HUDEP-2 (cell line): ENCODE measurements around the gene CBARP.

Experiments used
- DNase-seq, 76 experiments: peaks; one replicate each; lab custom pipeline; 2025; ENCODE audit not compliant: unreplicated experiment in 76 of 76; lab: John Stamatoyannopoulos, UW

Gene CBARP

GRCh38 chr19:1254530-1255185, 16.9 kb upstream of the CBARP start:
- DNase-seq, result no peak

DNA sequence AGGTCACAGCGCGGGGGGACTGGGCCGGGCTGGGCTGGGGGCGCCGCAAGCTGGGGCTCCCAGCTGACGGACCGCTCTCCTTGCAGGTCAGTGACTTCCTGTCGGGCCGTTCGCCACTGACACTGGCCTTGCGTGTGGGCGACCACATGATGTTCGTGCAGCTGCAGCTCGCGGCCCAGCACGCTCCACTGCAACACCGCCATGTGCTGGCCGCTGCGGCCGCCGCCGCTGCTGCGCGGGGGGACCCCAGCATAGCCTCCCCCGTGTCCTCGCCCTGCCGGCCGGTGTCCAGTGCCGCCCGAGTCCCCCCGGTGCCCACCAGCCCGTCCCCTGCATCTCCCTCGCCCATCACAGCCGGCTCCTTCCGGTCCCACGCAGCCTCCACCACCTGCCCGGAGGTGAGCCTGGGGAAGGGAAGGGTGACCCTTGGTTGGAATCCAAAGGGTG, 16.3 kb upstream of the CBARP start:
- no peak for DNase-seq

- peak in 7 of 76 experiments; percentile 63 to 91 (median 89) for DNase-seq
These were observed 15.8 kb upstream of the CBARP start for GRCh38 chr19:1253514-1254080.

GRCh38 chr19:1252821-1253513, 15.2 kb upstream of the CBARP start:
- DNase-seq, result peak in 70 of 76 experiments; percentile 79 to 99 (median 93)

DNA sequence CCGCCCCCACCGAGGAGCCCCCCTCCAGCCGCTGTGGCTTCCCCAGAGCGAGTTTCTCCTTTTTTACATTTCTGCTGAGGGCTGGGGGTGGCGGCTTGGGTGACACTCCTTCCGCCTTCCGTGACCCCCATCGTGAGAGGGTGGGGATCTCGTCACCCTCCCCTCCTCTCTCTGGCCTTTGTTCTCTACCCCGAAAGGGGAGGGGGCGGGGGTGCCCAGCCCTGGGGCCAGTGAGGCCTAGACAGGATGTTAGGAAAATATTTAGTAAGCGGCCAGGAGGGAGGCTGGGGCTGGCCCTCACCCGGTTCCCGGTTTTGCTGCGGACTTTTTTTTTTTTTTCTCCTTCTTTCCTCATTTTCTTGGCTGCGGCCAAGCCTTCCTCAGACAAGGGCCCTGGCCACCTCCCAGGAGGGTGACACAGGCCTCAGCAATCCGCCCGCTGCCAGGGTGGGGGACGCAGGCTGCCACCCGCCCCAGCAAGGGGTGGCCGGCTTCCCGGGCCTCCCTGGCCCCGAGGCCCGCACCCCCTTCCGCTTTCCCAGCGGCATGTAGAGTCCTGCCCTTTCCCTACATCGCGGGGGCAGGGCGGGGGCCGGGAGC, 14.5 kb upstream of the CBARP start:
- peak in 61 of 76 experiments; percentile 37 to 93 (median 72) for DNase-seq

- peak in 59 of 76 experiments; percentile 25 to 83 (median 63) for DNase-seq
These were observed 13.8 kb upstream of the CBARP start for GRCh38 chr19:1251330-1252220.

DNA sequence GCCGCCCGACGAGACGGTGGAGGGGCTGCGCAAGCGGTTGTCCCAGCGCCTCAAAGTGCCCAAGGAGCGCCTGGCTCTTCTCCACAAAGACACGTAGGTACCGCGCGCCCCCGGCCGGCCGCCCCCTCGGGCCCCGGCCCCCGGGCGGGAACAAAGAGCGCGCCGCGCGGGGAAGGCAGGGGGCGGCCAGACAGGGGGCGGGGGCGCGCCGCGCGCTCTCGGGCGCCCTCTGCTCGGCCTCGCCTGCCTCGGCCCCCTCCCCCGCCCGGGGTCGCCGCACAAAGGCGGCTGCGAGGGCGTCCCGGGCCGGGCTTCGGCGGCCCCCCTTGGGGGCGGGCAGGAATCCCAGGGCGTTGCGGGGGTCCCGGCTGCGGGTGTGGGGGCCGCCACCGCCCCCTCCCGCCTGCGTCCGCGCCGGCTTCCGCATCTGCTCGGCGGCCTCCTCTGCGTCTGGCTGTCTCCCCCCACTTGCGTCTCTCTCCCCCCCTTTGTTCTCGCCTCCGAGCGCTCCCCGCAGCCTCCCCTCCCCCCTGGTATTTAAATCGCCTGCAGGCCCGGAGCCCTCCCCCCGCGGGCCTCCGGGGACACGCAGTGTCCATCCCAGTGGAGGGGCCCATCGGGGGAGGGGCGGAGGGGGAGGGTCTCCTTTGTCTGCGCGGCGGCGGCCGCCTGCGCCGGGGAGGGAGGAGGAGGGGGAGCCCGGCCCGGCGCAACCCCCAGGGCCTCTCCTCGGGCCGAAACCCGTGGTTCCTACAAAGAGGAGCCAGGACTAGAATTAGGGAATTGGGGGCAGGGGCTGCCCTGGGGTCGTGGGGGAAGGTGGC, 12.8 kb upstream of the CBARP start:
- DNase-seq, result peak in 31 of 76 experiments; percentile 19 to 59 (median 38)

GRCh38 chr19:1249990-1250436, 12.2 kb upstream of the CBARP start:
- DNase-seq, result peak in 1 of 76 experiments; percentile 64

GRCh38 chr19:1249298-1249989, 11.6 kb upstream of the CBARP start:
- DNase-seq, result peak in 72 of 76 experiments; percentile 52 to 98 (median 94)

DNA sequence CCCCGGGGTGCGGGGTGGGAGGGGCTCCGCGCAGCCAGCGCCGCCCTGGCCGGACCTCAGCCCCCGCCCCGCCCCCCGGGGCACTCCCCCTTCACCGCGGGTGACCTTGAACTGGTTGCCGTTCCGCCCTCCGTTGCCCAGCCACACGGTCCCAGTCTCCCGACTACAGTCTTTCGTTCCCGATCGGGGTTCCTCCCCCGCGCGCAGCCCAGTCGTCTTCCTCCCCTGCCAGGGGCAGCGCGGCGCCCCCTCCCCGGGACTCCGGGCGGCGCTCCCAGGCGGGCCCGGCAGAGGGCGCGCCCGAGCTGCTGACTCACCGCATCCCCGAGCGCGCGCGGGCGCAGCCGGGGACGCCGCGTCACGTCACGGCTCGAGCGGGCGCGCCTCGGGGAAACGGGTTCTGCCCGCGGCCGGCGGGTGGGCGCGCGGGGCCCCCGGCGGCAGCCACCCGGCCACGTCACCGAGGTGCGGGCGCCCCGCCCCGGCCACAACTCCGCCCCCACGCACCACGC, 11.0 kb upstream of the CBARP start:
- DNase-seq, result peak in 55 of 76 experiments; percentile 32 to 95 (median 75)

DNA sequence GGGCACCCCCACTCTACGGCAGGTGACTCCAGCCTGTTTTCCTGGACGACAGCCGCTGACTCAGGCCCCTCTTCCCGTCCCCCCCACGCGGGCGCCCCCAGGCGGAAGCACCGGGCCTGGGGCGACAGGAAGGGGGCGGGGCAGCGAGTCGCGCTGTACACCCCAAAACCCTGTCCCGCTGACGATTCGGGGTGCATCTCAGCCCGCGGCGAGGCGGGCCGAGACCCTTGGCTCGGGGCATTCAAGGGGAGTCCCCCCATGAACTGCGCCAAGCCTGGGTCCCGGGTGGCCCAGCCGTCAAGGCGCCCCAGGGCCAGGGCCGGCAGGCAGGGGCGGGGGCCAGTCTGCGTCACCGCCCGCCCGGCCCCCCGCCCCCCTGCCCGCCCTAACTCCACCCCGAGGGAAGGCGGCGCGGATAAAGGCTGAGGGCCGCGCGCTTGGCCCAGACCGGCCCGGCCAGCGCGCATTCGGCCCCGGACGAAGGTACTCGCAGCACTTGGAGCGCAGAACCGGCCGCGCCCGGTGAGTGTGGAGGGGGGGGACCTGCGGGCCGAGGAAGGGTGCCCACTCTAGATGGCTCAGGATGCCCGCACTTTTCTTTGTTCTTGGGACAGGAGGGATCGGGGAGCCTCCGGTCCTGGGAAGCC, 10.5 kb upstream of the CBARP start, which contains the start of gene MIDN:
MIDN (plus strand) TSS at position 445 of the 647 bp plus-strand sequence. CDS start 1,714 bp downstream, outside the sequence.
- DNase-seq, result peak in 63 of 76 experiments; percentile 39 to 95 (median 71)

DNA sequence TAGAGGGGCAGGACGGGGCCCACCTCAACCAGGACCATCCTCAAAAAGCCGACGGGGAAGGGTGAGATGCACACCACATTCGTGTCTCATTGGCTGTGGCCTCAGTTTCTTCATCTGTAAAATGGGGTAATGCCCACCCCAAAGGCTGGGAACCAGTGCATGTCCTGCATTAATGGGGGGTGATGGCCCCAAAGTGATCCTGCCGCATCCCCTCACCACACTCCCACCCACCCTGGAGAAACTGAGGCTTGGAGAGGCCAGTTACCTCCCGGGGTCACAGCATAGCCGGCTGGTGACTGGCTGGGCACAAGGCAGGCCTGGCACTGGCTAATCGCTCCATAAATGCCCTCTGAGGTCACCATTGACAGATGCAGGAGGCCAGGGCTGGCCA, 9.9 kb upstream of the CBARP start:
- no peak for DNase-seq

DNA sequence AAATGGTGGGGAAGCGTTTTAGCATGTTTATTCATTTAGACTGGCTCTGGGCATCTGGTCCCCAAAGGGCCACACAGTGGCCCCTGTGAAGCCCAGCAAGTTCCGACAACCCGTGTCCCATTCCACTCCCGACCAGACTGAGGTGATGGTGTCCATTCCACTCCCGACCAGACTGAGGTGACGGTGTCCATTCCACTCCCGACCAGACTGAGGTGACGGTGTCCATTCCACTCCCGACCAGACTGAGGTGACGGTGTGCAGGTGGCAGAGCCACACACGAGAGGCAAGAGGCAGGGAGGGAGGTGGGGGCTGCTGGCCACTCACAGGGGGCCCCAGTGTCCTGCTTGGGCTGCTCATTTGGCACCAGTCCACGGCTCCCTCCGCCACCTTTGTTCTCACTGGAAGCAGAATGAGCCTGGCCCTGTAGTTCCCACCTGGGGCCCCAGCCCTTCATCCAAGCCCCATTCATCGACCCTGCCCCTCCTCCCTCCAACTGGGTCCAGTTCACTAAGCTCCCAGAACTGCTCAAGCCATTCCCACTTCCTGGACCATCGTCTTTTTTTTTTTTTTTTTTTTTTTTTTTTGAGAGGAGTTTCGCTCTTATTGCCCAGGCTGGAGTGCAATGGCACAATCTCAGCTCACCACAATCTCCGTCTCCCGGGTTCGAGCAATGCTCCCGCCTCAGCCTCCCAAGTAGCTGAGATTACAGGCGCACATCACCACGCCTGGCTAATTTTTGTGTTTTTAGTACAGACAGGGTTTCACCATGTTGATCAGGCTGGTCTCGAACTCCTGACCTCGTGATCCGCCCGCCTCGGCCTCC, 8.7 kb upstream of the CBARP start:
- peak in 1 of 76 experiments; percentile 37 for DNase-seq

DNA sequence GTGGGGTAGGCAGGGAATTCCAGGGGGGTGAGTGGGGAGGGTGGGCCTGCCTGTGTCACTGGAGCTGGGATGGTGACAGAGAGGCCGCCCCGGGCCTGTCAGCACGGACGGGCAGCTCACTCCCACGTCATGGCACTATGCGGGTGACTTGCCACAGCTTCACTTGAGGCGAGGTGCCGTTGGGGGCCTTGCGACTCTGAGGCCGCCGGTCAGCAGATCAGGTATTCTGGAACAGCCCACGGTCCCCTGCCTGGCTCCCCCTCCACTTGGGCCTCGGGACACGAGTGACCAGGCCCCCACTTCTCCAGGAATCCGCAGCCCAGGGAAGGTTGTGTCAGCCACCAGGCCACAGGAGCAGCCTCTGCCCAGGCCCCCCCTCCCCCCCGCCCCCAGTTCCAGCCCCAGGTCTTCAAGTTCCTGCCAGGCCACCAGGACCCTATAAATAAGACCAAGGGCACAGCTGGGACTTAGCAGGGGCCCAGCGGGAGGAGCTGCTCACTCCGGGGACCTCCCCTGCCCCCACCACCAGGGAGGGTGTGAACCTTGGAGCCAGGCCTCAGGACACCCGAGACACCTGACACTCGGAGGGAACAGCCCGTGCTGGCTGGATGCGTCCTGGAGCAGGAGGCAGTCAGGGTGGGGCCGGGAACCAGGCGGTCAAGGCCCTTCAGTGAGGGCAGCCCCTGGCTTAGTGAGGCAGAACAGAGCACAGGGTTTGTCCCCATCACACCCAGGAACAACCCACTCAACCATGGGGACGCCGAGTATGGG, 7.9 kb upstream of the CBARP start:
- no peak for DNase-seq

- DNase-seq, result peak in 65 of 76 experiments; percentile 29 to 94 (median 72)
These were observed 7.1 kb upstream of the CBARP start for GRCh38 chr19:1244693-1245451.
